SK-N-SH (cell line): Measurements from ENCODE around the gene SFXN3.

ENCODE experiments used
- CHD2 ChIP-seq: fragments of 150-350 bp; IDR thresholded peaks from 2 replicates; pipeline ENCODE4 v1.6.1; 2018; ENCODE audit warnings: low read length; ENCODE audit not compliant: partially characterized antibody
- CTCF ChIP-seq: fragments of 200-600 bp; sonication (generic); IDR thresholded peaks from 2 replicates; pipeline ENCODE4 v1.6.1; 2017; ENCODE audit warnings: antibody characterized with exemption, mild to moderate bottlenecking, moderate library complexity
- GABPA ChIP-seq: IDR thresholded peaks from 2 replicates; pipeline ENCODE4 v1.4.0; 2012; ENCODE audit warnings: low read depth, mild to moderate bottlenecking
- MXI1 ChIP-seq: IDR thresholded peaks from 2 replicates; pipeline ENCODE4 v1.6.1; 2012; ENCODE audit warnings: mild to moderate bottlenecking, low read depth, low read length, improper control_type of control experiment
- NFIC ChIP-seq: IDR thresholded peaks from 2 replicates; pipeline ENCODE4 v1.4.0; 2012; ENCODE audit warnings: borderline replicate concordance
- PBX3 ChIP-seq: IDR thresholded peaks from 2 replicates; pipeline ENCODE4; 2012
- POLR2AphosphoS5 ChIP-seq: IDR thresholded peaks from 2 replicates; pipeline ENCODE4 v1.6.1; 2012; ENCODE audit warnings: low read depth, low read length
- SMC3 ChIP-seq: IDR thresholded peaks from 2 replicates; pipeline ENCODE4 v1.6.1; 2012; ENCODE audit warnings: low read depth, low read length, improper control_type of control experiment
- USF1 ChIP-seq: IDR thresholded peaks from 2 replicates; pipeline ENCODE4 v1.4.0; 2012; ENCODE audit warnings: low read depth, borderline replicate concordance
- TF ChIP-seq, protein P1 (sequence below): IDR thresholded peaks from 2 replicates; pipeline ENCODE4 v1.4.0; 2012; ENCODE audit warnings: low read depth
- TF ChIP-seq, protein P2 (sequence below): IDR thresholded peaks from 2 replicates; pipeline ENCODE4 v1.4.0; 2012; ENCODE audit warnings: low read depth, borderline replicate concordance

GRCh38 chr10:101067356-101068083, 36.5 kb downstream of the SFXN3 start:
- peak; percentile 84 for TF ChIP-seq CTCF
- TF ChIP-seq CHD2 = peak; percentile 57
- TF ChIP-seq GABPA = peak; percentile 56
- TF ChIP-seq SMC3 = peak; percentile 96
- TF ChIP-seq, protein P1, sequence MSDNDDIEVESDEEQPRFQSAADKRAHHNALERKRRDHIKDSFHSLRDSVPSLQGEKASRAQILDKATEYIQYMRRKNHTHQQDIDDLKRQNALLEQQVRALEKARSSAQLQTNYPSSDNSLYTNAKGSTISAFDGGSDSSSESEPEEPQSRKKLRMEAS = peak; percentile 50; the same call in 1 of the 2 replicates
- TF ChIP-seq USF1 = no peak
- peak; percentile 57; the same call in 1 of the 2 replicates for TF ChIP-seq MXI1
- no peak for TF ChIP-seq NFIC
- TF ChIP-seq POLR2AphosphoS5 = no peak
- no peak for TF ChIP-seq PBX3
- TF ChIP-seq, protein P2, sequence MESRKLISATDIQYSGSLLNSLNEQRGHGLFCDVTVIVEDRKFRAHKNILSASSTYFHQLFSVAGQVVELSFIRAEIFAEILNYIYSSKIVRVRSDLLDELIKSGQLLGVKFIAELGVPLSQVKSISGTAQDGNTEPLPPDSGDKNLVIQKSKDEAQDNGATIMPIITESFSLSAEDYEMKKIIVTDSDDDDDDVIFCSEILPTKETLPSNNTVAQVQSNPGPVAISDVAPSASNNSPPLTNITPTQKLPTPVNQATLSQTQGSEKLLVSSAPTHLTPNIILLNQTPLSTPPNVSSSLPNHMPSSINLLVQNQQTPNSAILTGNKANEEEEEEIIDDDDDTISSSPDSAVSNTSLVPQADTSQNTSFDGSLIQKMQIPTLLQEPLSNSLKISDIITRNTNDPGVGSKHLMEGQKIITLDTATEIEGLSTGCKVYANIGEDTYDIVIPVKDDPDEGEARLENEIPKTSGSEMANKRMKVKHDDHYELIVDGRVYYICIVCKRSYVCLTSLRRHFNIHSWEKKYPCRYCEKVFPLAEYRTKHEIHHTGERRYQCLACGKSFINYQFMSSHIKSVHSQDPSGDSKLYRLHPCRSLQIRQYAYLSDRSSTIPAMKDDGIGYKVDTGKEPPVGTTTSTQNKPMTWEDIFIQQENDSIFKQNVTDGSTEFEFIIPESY = no peak
